COLO829 (cell line): Measurements from ENCODE around the gene RXRB.
"Not testable (repeated sequence)": the region's sequence is repeated elsewhere in the genome, so short reads cannot be mapped to it uniquely, and the experiment has no call there.

Source experiments
- DNase-seq: peaks from one replicate; pipeline ENCODE4 v3.0.0; 2012; ENCODE audit warnings: low spot score

RXRB gene

GRCh38 chr6:33161354-33162331, 38.8 kb downstream of the RXRB start:
- DNase-seq, result peak; percentile 81

GRCh38 chr6:33160728-33161344, 39.6 kb downstream of the RXRB start:
- DNase-seq, result peak; percentile 95

GRCh38 chr6:33160096-33160495, 40.4 kb downstream of the RXRB start:
- DNase-seq, result no peak

- DNase-seq, result no peak
These were observed 43.5 kb downstream of the RXRB start for GRCh38 chr6:33156964-33157363.

- DNase-seq, result no peak
These were observed 43.9 kb downstream of the RXRB start for GRCh38 chr6:33156561-33156960.

GRCh38 chr6:33154349-33154748, 46.1 kb downstream of the RXRB start:
- no peak for DNase-seq

GRCh38 chr6:33151050-33151449, 49.4 kb downstream of the RXRB start:
- DNase-seq, result no peak

GRCh38 chr6:33150560-33150959, 49.9 kb downstream of the RXRB start:
- not testable (repeated sequence) for DNase-seq

- peak; percentile 73 for DNase-seq
These were observed 52.4 kb downstream of the RXRB start for GRCh38 chr6:33147807-33148666.

GRCh38 chr6:33144373-33144772, 56.1 kb downstream of the RXRB start:
- DNase-seq, result peak; percentile 68
